Activated naive CD4-positive, alpha-beta T cell treated with anti-CD3 and anti-CD28 coated beads for 36 hours (primary cell): ENCODE results near the gene SPATA17. TPM values are rescaled to one million over a fixed set of nuclear protein-coding genes. Genes with fewer than 3 reads are reported as not detected.

Experiments used
- CTCF ChIA-PET: fragments of 350-600 bp; sonication (Branson Sonifier 250); formaldehyde crosslinking; loops from one replicate; lab custom pipeline; 2021; ENCODE audit warnings: antibody characterized with exemption; lab: Charles Lee
- DNase-seq: peaks from one replicate; pipeline ENCODE4 v3.0.0-alpha.2; 2020
- H3K27ac Mint-ChIP-seq: one replicate; pipeline ENCODE4 v1.8.0; 2021; ENCODE audit warnings: mild to moderate bottlenecking, mixed read lengths
- H3K27me3 Mint-ChIP-seq: one replicate; pipeline ENCODE4 v1.8.0; 2021; ENCODE audit warnings: low read depth, mixed read lengths
- H3K36me3 Mint-ChIP-seq: one replicate; pipeline ENCODE4 v1.8.0; 2021; ENCODE audit warnings: low read depth, mixed read lengths
- H3K4me1 Mint-ChIP-seq: one replicate; pipeline ENCODE4 v1.8.0; 2021; ENCODE audit warnings: low read depth, mixed read lengths
- H3K4me3 Mint-ChIP-seq: one replicate; pipeline ENCODE4 v1.8.0; 2021; ENCODE audit warnings: mild to moderate bottlenecking, moderate library complexity, mixed read lengths
- H3K9me3 Mint-ChIP-seq: one replicate; pipeline ENCODE4 v1.8.0; 2021; ENCODE audit warnings: mixed read lengths
- intact Hi-C: fragments of 100-400 bp; cut with micrococcal nuclease; formaldehyde crosslinking; loops from one replicate; pipeline ENCODE4 v1.15.1; 2023
- total RNA-seq, 2 experiments: library from RNA; stranded (reverse); gene quantifications; one replicate each; pipeline ENCODE4 v1.2.3, GENCODE V29; 2021

SPATA17 gene
- total RNA-seq, 2 experiments from 2014 or later = not detected

GRCh38 chr1:217899614-217900013 is 268.5 kb downstream of the SPATA17 start:
- H3K4me1 Mint-ChIP-seq = no peaks in the 10 kb centered on the region
- H3K27ac Mint-ChIP-seq = no peak overlapping the region
- no peaks in the 10 kb centered on the region for H3K27me3 Mint-ChIP-seq
- H3K9me3 Mint-ChIP-seq = peaks cover 3% of the 10 kb centered on the region
- intact Hi-C loops = no loop called here
- no peak for DNase-seq
- CTCF ChIA-PET = no interaction called here
- no peaks in the 10 kb centered on the region for H3K36me3 Mint-ChIP-seq
- H3K4me3 Mint-ChIP-seq = no peak overlapping the region

DNA sequence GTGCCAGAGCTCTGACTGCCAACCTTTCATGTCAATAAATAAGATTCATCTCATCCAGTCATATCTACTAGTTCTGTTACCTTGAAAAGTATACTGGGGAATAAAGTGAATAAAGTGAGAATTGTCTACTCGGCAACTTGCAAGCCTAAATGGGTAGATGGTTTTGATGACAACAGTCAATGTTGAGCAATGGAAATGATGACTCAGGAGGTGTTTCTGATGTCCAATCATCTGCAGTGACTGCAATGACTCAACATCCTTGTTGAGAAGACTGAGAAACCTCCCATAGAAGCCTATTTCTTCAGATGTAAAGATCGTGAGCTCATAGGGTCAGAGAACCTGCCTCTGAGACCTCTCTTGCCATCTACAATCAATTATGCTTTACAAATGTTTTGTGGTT is 276.4 kb downstream of the SPATA17 start:
- intact Hi-C loops = no loop called here
- Mint-ChIP-seq H3K4me1 (no peaks in the 10 kb centered on the region), H3K9me3 (peaks cover 1% of the 10 kb centered on the region), H3K27me3 (no peaks in the 10 kb centered on the region), H3K27ac (no peak overlapping the region), H3K4me3 (no peak overlapping the region), H3K36me3 (no peaks in the 10 kb centered on the region)
- CTCF ChIA-PET = no interaction called here
- DNase-seq = no peak

GRCh38 chr1:217910203-217910602 is 279.1 kb downstream of the SPATA17 start:
- Mint-ChIP-seq H3K27ac (no peak overlapping the region), H3K27me3 (no peaks in the 10 kb centered on the region), H3K4me3 (no peak overlapping the region), H3K4me1 (no peaks in the 10 kb centered on the region), H3K9me3 (peaks cover 3% of the 10 kb centered on the region), H3K36me3 (no peaks in the 10 kb centered on the region)
- CTCF ChIA-PET = interaction anchor here (0.7 kb wide), 1 partner anchor 13 kb away, joined by 3 read pairs; no protein-coding TSS in a partner anchor
- intact Hi-C loops = no loop called here
- DNase-seq = no peak

DNA sequence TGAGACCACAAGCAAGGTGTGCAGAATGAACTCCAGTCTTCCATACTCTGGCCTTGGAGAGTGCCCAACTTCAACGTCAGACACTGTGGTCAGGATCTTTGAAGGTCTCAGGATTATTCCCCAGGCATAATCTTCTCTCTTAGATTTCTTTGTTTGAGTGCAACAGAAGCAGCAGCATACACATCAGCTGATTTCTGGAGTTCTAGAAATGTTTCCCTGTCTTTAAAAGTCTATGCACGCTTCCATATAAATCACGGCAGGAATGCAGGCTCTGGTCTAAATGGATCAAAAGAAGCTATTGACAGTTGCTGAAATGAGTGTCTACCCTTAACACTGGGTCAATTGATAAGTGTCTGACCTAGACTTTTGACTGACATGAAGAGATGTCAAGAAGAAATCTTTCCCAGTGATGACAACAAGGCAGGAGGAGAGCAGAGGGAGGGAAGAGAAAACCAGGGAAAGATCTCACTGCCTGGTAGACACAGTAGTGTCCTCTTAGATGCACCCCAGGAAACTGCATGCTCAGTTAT is 279.7 kb downstream of the SPATA17 start:
- Mint-ChIP-seq H3K4me3 (no peak overlapping the region), H3K9me3 (peaks cover 3% of the 10 kb centered on the region), H3K4me1 (no peaks in the 10 kb centered on the region), H3K36me3 (no peaks in the 10 kb centered on the region), H3K27ac (no peak overlapping the region), H3K27me3 (no peaks in the 10 kb centered on the region)
- CTCF ChIA-PET = no interaction called here
- DNase-seq = no peak
- intact Hi-C loops = no loop called here

GRCh38 chr1:217911908-217912307 is 280.8 kb downstream of the SPATA17 start:
- CTCF ChIA-PET = no interaction called here
- intact Hi-C loops = no loop called here
- no peak overlapping the region for H3K27ac Mint-ChIP-seq
- no peak overlapping the region for H3K4me3 Mint-ChIP-seq
- no peaks in the 10 kb centered on the region for H3K36me3 Mint-ChIP-seq
- H3K27me3 Mint-ChIP-seq = no peaks in the 10 kb centered on the region
- no peaks in the 10 kb centered on the region for H3K4me1 Mint-ChIP-seq
- DNase-seq = no peak
- H3K9me3 Mint-ChIP-seq = peaks cover 2% of the 10 kb centered on the region

GRCh38 chr1:217917281-217917887 is 286.2 kb downstream of the SPATA17 start:
- Mint-ChIP-seq H3K27ac (no peak overlapping the region), H3K4me1 (no peaks in the 10 kb centered on the region), H3K36me3 (no peaks in the 10 kb centered on the region), H3K27me3 (peaks cover 7% of the 10 kb centered on the region), H3K4me3 (no peak overlapping the region), H3K9me3 (peaks cover 2% of the 10 kb centered on the region)
- no peak for DNase-seq
- intact Hi-C loops = no loop called here
- CTCF ChIA-PET = no interaction called here

GRCh38 chr1:217919683-217920388 is 288.7 kb downstream of the SPATA17 start:
- Mint-ChIP-seq H3K36me3 (no peaks in the 10 kb centered on the region), H3K4me1 (no peaks in the 10 kb centered on the region), H3K4me3 (no peak overlapping the region), H3K27ac (no peak overlapping the region), H3K9me3 (no peaks in the 10 kb centered on the region), H3K27me3 (peaks cover 17% of the 10 kb centered on the region)
- DNase-seq = no peak
- CTCF ChIA-PET = no interaction called here
- intact Hi-C loops = no loop called here

Other genes with a start within 250 kb of the SPATA17 start
- gene GPATCH2, start 254 bp upstream of the SPATA17 start, total RNA-seq = 1 to 10 TPM; 4.8 to 6.2 TPM